Ammon's horn (tissue), 1 donor: ENCODE measurements around the gene SPOCK1.

Source experiments
- DNase-seq: peaks from one replicate; pipeline ENCODE4 v3.0.0-alpha.2; 2016; ENCODE audit warnings: low spot score

Gene SPOCK1

DNA sequence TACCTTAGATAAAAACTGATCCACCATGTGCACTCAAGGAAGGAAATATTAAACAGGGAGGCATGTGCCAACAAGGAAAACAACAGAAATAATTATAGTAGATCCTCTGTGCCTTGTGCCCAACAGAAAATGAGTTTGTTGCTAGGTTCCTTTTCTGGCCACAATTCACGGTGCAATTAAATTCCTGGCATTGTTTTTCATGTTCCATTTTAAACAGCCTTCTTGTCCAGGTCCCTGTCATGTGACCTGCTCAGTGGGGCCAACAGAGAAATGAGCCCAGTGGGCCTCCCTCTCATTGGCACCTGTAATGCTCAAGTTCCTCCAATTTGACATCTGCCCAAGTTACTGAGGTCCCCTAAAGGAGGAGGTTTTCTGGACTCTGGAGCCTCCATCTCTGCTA, 56.5 kb downstream of the SPOCK1 start:
- peak; percentile 46 for DNase-seq

DNA sequence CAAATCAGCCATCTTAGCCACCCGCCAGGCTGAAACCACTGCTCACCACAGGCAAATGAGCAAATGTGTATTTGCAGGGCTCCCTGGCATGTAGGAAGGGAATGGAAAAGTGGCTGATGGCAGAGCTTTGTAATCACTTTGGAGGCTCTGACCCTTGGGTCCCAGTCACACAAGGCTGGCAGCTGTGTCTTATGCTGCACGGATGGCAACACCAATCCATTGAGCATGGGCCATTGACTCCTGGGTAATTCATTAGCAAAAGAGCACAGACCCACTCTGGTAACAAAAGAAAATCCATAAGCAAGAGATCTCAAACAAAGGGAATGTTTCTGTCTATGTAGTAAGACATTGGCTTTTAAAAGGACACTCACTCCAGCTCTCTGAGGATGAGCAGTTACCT, 57.6 kb downstream of the SPOCK1 start:
- no peak for DNase-seq

DNA sequence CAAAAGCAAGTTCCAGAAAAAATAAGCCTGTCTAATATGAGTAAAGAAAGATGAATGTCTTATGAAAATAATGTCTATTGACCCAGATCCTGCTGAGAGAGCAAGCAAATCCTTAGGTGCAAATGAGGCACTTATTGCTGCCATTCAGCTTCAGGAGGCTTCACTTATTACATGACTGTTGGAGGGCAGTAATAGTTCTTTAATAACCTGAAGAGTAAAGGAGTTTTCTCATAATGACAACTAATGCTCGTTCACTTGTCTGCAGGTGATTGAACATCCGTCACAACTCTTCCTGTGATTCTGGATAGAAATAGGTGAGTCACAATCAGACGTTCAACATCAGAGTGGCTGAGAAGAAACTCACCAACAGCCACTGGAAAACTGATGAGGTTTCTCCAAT, 58.3 kb downstream of the SPOCK1 start:
- DNase-seq, result no peak

DNA sequence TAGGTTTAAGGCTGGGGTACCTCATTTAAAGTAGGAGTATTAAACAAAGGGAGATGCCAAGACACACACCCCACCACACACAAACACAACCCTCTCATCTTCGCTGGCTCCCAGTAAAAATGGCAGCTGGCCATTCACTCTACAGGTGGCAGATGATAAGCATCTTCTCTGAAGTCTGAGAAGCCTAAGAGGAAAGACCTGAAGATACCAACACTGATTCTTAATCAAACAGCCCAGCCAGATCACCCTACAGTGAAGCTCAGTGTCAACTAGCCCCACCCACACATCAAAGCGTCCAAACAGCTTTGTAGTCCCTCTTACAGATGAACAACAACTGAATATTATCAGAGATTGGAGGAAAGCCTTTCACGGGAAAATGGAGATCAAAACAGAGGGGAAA, 59.5 kb downstream of the SPOCK1 start:
- no peak for DNase-seq

DNA sequence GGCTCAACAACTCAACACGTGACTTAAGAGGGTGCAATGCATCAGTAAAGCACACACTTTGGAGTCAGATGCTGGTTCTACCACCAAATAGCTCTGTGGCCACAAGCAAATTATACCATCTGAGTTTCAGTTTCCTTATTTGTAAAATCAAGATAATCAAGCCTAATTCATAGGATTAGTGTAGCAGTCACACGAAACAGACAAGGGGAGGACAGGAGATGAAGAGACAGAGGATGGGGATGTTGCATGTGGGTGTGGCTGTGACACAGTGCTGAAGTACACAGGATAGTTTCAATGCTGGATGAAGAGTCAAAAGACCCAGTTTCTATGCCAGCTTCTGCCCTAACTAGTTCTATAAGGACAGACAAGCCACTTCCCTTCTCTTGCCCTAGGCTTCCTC, 60.2 kb downstream of the SPOCK1 start:
- no peak for DNase-seq

DNA sequence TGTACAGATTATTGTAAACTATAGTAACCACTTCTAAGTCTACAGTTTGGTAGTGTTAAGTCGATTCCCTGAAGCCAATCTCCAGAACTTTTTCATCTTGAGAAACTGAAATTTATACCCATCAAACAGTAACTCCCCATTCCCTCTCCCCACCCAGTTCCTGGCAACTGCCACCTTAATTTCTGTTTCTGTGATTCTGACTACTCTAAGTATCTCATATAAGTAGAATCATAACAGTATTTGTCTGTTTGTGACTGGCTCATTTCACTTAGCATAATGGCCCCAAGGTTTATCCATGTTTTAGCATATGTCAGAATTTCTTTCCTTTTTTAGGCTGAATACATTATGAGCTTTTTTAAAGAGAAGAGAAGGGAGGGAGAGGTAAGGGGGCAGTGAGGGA, 61.4 kb downstream of the SPOCK1 start:
- no peak for DNase-seq

DNA sequence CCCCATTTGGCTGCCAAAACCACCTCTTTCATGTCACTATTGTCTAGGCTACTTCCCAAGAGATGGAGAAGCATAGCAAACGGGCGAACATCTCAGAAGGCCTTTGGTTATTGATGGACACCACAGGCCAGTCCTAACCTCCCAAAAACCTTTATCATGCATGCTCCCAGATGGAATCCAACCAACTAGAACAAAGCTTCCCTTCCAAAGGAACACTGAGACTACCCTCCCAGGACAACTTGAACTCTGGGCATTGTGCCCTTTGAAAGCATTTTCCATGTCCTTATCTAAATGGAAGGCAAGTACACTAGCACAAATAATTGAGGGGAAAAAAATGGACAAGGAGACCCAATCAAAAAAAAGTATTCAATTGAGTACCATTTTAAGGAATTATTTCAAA, 65.6 kb downstream of the SPOCK1 start:
- DNase-seq, result no peak

DNA sequence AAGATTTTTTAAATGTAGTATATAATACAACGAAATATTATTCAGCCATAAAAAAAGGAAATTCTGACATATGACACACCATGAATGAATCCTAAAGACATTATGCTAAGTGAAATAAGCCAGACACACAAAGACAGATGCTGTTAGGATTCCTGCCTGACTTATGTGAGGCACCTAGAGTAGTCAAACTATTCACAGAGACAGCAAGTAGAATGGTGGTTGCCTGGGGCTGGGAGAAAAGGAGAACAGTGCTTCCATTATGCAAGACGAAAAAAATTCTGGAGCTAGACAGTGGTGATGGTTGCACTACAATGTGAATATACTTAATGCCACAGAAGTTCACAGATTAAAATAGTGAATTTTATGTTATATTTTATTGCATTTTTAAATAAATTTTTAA, 66.8 kb downstream of the SPOCK1 start:
- no peak for DNase-seq

DNA sequence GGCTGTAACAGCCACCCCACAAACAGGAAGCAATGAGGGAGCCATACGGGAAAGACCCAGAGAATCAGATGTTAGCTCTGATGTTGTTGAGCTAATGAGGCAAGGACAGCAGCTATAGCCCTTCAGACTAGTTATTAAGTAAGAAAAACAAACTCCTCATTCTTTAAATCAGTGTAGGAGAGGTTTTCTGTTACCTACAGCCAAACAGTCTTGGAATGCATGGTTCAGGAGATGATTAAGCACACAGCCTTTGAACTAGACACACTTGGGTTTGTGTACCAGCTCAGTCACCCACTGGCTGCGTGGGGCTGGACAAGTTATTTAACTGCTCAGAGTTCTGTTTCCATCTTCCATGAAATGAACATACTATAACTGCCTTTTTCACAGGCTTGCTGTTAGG, 68.1 kb downstream of the SPOCK1 start:
- DNase-seq, result no peak

DNA sequence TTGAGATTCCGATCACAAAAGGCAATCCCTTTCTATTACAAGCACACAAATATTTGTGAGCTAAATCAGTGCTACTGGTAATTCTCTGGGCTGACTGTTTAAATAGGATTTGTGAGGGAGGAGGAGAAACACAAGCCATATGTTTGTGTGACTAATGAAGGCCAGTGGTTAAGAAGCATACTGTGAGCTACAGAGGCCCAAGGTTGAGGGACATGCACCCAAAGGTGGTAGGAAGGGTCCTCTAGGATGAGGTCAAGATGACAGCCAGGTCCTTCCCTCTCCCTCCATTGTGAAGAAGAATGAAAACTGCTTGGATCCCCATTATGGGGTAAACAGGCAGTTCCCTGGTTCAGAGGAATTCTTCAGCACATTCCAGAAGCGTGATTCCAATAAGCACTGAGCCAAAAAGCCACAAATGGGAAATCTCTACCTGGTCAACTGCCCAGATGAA, 83.9 kb downstream of the SPOCK1 start:
- no peak for DNase-seq

DNA sequence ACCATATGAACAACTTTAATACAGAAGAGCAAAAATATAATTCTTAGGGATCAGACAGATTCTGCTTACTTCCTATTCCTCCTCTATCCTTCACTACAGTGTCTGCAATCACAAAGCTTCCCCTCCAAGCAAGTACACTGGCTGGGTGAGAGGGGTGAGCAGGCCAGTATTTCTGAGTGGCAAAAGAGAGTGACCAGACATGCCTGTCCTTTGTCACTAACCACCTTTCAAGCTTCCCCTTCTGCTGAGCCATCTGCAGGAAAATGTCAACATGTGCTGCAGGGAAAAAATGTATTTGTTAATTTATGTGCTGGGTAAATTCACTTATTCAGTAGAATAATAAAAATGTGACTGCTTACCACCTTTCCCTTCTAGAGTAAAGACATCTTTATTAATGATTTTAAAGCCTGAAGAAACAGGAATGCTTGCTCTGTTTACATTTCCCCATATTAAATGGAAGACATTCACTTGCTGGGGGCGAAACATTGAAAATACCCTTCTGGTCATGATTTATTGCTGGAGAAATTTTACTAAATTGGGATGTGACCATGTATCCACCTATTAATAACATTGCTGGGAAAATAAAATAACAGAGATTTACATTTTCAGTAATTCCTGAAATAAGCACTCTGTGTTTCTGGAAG, 84.9 kb downstream of the SPOCK1 start:
- DNase-seq, result no peak

DNA sequence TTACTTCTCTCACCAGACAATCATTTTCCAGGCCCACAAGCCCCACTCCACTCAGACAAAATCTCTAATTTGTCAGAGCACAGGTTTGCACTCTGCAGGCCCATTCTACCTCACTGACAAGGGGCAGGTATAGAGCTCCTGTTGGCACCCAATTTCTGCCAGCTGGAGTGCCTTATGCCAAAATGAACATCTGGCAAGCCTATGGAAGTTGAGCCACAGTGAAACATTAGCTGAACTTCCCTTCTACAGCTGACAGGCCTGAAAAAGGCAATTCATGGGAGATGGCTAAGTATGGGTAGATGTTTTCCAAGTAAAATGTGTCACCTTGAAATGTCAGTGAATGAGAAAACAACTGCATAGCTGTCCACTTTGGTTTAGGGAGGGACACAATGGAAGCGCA, 87.0 kb downstream of the SPOCK1 start:
- DNase-seq, result no peak

DNA sequence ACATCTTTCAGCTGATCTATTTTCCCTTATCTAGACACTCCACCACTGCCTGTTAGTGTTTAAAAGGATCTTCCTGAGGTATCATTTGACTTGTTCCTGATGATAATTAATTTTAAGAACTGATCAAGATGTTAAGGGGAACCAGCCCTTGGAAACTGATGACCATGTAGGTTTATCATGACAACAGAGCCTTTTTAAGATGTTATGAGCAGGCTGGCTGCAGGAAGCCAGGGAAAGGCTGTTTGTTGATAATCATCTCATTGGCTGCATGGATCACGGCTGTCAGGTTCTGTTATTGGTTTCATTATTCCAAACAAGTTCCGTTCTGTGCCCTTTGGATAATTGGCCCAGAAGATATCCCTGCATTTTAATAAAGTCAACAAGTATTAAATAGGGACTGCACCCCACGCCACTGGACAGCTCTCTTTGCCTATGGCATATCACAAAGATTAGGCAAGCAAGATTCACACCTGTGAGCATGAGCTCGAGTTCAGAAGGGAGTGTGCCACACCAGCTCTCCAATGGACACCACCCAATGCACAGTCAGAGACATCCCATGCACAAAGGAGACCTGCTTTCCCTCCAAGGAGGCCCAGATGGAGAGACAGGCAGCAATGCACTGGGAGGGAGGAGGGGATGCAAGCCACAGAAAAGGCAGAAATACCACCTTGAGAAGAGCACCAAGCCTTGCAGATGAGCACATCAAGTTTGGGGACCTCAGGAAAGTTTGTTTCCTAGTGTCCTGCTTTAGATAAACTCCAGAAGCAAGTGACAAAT, 88.7 kb downstream of the SPOCK1 start:
- DNase-seq, result no peak

DNA sequence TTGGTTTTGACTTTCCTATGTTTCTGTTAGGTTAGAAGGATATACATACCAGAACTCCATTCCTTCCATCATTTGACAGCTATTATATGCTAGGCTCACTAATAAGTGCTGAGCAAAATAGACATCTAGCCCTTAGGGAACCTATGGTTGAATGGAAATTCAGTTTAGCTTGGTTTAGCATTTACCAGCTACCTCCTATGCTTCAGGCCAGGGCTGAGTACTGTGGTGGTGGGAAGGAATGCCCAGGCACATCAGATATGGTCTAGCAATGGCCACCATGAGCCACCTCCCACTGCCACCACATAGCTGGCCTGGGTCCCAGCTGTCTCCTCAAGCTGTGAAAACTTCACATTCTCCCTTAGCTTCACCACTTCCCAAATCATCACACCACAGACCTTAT, 89.4 kb downstream of the SPOCK1 start:
- no peak for DNase-seq

DNA sequence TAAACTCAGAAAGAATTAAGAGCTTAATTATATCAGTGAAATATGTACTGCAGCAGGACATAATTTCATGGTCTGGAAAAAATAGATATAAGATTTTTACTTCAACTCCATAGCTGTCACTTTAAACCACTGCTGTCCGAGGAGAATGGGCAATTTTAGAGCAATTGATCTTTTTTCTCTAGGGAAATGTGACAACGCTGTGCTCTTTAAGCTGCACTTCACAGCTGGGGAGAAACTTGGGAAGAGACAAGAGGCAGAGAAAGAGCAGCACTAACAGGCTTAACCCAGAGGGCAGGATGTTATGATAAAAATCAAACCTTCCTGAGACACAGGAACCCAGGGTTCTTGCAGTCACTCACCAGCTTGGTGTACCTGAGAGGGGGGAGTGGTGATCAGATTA, 92.0 kb downstream of the SPOCK1 start:
- DNase-seq, result no peak

DNA sequence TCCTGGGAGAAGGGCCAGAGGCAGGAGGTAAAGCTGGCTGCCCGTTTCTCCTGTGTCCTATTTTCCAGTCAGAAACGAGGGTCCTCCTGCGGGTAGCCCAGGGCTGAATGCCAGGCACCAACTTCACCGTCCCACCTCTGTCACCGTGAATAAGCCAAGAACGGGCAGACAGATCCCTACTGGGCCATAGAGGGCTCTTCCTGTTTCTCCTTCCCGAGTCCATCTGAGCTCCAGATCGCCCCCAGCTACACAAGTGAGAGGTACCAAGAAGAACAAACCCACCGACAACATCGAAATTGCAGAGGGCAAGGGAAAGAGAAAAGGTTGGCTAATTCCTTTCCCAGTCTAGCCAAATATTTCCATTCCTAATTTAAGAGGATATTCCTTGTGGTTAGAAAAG, 93.7 kb downstream of the SPOCK1 start:
- DNase-seq, result no peak

DNA sequence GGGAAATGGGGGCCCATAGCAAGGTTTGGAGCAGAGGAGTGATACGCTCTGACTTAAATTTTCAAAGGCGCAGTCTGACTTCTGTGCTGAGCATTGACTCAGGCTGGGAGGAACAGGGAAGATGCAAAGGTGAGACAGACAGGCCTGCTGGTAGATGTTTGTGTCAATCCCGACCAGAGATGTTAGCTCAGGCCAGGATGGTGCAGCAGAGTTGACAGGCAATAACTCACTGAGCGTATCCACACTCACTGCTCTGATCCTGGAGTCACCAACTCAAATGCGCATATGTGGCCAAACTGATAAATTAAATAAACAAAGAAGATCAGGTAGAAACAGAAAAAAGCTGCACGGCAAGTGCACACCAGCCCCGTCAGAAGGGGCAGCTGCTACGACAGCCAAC, 95.3 kb downstream of the SPOCK1 start:
- DNase-seq, result no peak

DNA sequence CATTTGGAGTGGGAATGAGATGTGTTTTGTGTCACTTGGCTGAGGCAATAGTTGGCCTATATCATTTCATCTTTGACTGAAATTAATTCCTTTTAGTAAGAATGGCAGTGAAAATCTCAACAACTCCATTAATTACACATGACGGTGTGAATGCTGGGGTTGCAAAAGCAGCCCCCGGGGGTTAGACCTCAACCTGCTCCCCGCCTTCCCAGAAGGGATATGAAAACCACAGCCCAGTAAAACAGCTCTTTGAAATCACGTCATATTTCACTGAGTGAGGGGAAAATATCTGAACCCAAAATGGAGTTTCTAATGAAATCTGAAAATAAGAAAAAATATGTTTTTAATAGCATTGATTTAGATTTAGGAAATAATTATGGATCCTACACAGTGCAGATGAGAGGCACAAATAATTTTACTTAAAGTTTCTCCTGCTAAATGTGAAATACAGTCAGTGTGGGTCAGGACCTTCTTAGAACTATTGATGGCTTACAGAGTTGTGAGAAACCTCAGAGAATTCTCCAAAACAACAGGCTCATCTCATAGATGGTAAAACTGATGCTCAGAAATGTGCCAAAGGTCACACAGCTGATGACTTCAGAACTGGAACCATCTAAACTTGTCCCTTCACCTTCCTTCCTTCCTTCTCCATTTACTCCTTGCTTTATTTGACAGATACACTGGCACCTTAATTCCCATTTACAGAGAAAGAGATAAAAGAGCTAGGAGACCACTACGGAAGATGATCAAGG, 96.5 kb downstream of the SPOCK1 start:
- DNase-seq, result no peak

DNA sequence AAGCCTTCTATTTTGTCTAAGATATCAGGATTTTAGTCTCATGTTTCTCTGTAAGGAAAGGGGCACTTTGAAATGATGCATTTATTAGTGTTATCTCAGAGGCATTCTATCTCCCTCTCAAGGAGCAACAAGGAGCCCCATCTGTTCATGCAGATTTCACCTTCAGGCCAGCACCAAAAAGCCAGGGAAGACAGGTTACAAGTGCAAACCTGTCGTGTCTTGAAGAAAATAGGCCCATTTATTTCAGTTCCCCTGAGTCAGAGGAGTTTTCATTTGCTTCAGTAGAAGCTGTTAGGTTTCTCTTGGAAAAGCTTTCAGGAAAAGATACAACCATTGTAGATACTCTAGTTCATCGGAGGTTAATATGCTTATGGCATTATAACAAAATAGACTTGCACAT, 97.2 kb downstream of the SPOCK1 start:
- no peak for DNase-seq

DNA sequence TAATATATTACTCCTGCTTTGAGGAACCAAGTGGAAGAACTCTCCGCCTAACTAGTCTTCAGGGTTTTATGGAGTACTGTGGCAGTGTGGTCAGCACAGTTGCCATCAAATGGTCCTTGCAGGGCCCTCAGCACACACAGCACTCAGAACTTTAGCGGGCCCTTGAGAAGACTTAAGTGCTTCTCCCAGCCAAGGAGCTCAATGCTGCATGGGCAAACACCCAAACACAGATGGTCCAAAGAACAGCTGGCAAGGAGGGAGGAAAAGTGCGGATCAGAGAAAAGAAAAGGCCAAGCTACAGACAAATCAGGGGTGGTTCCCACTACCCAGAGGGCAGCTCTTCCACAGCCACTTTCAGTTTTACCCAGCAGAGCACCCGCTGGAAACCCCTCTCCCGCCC, 98.6 kb downstream of the SPOCK1 start:
- no peak for DNase-seq

DNA sequence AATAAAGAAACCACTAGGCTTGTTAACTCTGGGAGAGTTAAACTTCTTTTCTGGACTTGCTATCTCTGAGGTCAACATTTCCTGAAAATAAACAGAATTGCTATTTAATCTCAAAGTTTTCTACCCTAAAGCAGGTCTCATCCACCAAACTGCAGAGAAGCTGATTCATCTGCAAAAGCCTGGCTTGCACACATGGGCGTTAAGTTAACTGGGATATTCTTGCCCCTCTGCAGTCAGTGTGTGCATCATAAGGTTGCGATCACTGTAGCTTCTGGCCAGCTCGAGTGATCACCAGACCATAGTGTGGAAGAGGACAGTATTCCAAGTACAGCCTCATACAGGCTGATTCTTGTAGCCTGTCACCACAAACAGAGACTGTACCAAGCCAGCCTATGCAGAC, 99.2 kb downstream of the SPOCK1 start:
- no peak for DNase-seq

DNA sequence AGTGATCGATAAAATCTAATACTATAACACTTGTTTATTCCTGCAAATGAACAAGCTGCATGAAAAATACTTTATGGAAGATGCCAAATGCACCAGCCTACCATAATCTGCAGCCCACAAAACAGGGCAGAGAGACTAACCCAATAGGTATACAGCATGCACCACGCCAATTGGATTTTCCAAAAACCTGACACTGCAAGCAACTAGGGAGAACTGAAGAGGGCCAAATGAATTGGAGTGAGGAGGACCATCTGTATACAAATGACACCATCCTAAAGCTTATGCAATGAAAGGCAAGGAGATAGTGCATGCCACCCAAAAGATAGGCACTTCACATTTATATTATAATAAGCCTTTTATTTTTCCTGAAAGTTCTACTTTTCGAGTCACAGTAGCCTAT, 100.4 kb downstream of the SPOCK1 start:
- no peak for DNase-seq

DNA sequence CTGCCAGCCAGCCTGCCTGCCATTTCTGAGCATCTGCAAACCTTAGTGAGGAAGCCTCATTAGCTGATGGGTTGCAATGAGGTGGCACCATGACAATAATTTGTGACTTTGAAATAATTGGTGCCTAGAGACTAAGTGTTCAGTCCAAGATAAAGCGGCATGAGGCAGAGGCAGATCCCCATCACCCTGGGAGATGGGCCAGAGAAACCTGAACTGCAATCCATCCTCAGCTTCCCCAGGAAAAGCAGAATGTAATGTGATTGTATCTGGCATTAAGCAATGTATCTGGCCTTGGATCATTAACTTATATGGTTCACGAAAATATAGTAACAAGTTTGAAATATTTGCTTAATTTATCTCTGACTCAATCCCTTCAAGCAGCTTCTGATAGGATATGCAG, 101.0 kb downstream of the SPOCK1 start:
- no peak for DNase-seq
